OCI-LY3 (cell line): Measurements from ENCODE around the gene OGDH.

Experiments
- CTCF ChIP-seq: fragments of 200-600, 300-600 bp; sonication (generic); IDR thresholded peaks from 2 replicates; pipeline ENCODE4 v1.5.1; 2014; ENCODE audit warnings: antibody characterized with exemption, low read length, low read depth
- EZH2phosphoT487 ChIP-seq: fragments of 200-600 bp; shearing (Covaris generic); IDR thresholded peaks from 2 replicates; pipeline ENCODE4 v1.6.1; 2018; ENCODE audit warnings: antibody characterized with exemption, mixed run types, low read depth

GRCh38 chr7:44733708-44734481 is 127.5 kb downstream of the OGDH start:
- TF ChIP-seq CTCF: no peak
- no peak for TF ChIP-seq EZH2phosphoT487
